Keratinocyte (primary cell): Measurements from ENCODE around the gene ACAD11. TPM values are rescaled to one million over a fixed set of nuclear protein-coding genes. Genes with fewer than 3 reads are reported as not detected.

Experiments used
- DNase-seq: peaks from one replicate; pipeline ENCODE4 v3.0.0-alpha.2; 2011; ENCODE audit warnings: low read depth, missing footprints, low spot score
- FAIRE-seq: peaks from 2 replicates; lab custom pipeline; 2011; peaks lifted over from hg19 to GRCh38; lab: Jason Lieb, UNC
- H2AFZ ChIP-seq: 2 replicates; pipeline ENCODE4 v1.6.0; 2012; ENCODE audit warnings: low read length, control low read depth, inconsistent platforms; ENCODE audit not compliant: control insufficient read depth
- H3K27ac ChIP-seq: 2 replicates; pipeline ENCODE4 v1.5.1; 2011; ENCODE audit warnings: low read length; ENCODE audit not compliant: control insufficient read depth, insufficient read depth
- H3K27me3 ChIP-seq: 3 replicates; pipeline ENCODE4 v1.6.0; 2011; ENCODE audit warnings: low read length; ENCODE audit not compliant: control insufficient read depth, insufficient read depth; ENCODE audit errors: extremely low read depth
- H3K36me3 ChIP-seq, 2 experiments: 2 replicates in 1 of 2; 3 replicates in 1 of 2; pipeline ENCODE4 v1.5.1; 2011; ENCODE audit warnings: low read length in 2 of 2, mild to moderate bottlenecking in 1 of 2; ENCODE audit not compliant: control insufficient read depth in 2 of 2, insufficient read depth in 2 of 2; ENCODE audit errors: extremely low read depth in 1 of 2
- H3K4me1 ChIP-seq: 3 replicates; pipeline ENCODE4 v1.5.1; 2011; ENCODE audit warnings: low read length; ENCODE audit not compliant: control insufficient read depth, insufficient read depth; ENCODE audit errors: extremely low read depth
- H3K4me2 ChIP-seq: 3 replicates; pipeline ENCODE4 v1.6.0; 2011; ENCODE audit warnings: low read depth, low read length; ENCODE audit not compliant: control insufficient read depth, insufficient read depth; ENCODE audit errors: extremely low read depth
- H3K4me3 ChIP-seq, 3 experiments: fragments of 200-600 bp in 1 of 3; sonication (generic) in 1 of 3; 2 replicates in 2 of 3; 3 replicates in 1 of 3; pipeline ENCODE4 v1.5.1; 2011 to 2016; ENCODE audit warnings: low read length in 3 of 3, mild to moderate bottlenecking in 3 of 3, control low read depth in 2 of 3, inconsistent platforms in 1 of 3, low read depth in 1 of 3, mixed read lengths in 1 of 3, mixed run types in 1 of 3, moderate library complexity in 1 of 3; ENCODE audit not compliant: control insufficient read depth in 2 of 3, insufficient read depth in 2 of 3; ENCODE audit errors: extremely low read depth in 1 of 3
- H3K79me2 ChIP-seq: 2 replicates; pipeline ENCODE4 v1.6.0; 2012; ENCODE audit warnings: low read length; ENCODE audit not compliant: control insufficient read depth, insufficient read depth
- H3K9ac ChIP-seq: 3 replicates; pipeline ENCODE4 v1.6.0; 2011; ENCODE audit warnings: low read length; ENCODE audit not compliant: control insufficient read depth, insufficient read depth; ENCODE audit errors: extremely low read depth
- H3K9me1 ChIP-seq: 3 replicates; pipeline ENCODE4 v1.6.0; 2011; ENCODE audit warnings: low read length; ENCODE audit not compliant: control insufficient read depth, insufficient read depth; ENCODE audit errors: extremely low read depth
- H3K9me3 ChIP-seq: 2 replicates; pipeline ENCODE4 v1.5.1; 2012; ENCODE audit warnings: low read depth, low read length; ENCODE audit not compliant: control insufficient read depth
- H4K20me1 ChIP-seq: 3 replicates; pipeline ENCODE4 v1.6.0; 2011; ENCODE audit warnings: low read length; ENCODE audit not compliant: control insufficient read depth, insufficient read depth; ENCODE audit errors: extremely low read depth
- EZH2 ChIP-seq: IDR thresholded peaks from one replicate; pipeline ENCODE4 v1.6.1; 2012; ENCODE audit warnings: inconsistent platforms, mild to moderate bottlenecking, low read length, moderate library complexity
- dilution Hi-C: fragments of 300-500 bp; cut with MboI; formaldehyde crosslinking; loops from one replicate; pipeline ENCODE4 v1.7.0; 2020; ENCODE audit warnings: low sequenced_read_pairs; ENCODE audit not compliant: extremely low pct_ligation_motif_present
- polyA plus RNA-seq, 5 experiments: library from polyadenylated mRNA; depleted of rRNA in 3 of 5; stranded (reverse) in 3 of 5; stranded (forward) in 1 of 5; unstranded in 1 of 5; fragments of >200 nt; gene quantifications; 1 replicate in 1 of 5; 2 replicates in 3 of 5; 3 replicates in 1 of 5; pipeline versions ENCODE4 v1.2.1 to v1.2.3, GENCODE V29; 2011 to 2012; ENCODE audit warnings: missing spikeins in 2 of 5, low read depth in 1 of 5, low replicate concordance in 1 of 5
- TF ChIP-seq, protein P1 (sequence below), 3 experiments: IDR thresholded peaks in 1 of 3; conservative IDR thresholded peaks in 1 of 3; optimal IDR thresholded peaks in 1 of 3; 2 replicates in 2 of 3; 3 replicates in 1 of 3; pipeline versions ENCODE3 to v1.5.1; 2011; ENCODE audit warnings: low read length in 3 of 3, mild to moderate bottlenecking in 3 of 3, moderate library complexity in 2 of 3, control low read depth in 1 of 3, inconsistent platforms in 1 of 3; ENCODE audit not compliant: insufficient read depth in 2 of 3; ENCODE audit errors: extremely low read depth in 1 of 3

ACAD11 gene
- polyA plus RNA-seq, 1 donor (not counting 4 experiments of a cell fraction or from before 2014, with no cell fraction given): 32.1 TPM

DNA sequence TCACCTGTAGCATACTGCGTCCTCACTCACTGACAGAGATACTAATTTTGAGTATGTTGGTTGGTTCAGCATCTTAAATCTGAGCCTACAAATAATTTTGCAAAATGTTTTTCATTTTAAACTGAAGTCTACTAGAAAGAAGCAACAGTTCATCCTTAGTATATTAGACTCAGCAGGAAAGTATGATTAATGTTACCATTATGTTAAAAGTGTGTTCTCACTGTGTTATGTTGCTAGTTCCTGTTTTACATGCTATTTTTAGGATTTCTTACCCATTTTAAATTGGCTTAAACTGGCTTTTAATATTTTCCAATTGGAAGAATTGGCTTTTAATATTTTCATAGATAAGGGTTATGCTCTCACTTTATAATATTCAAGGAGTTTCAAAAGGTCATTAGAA, 36.8 kb downstream of the ACAD11 start:
- Histone ChIP-seq H3K27me3 (no peaks in the 10 kb centered on the region), H3K36me3 (peaks cover 4 to 9% of the 10 kb centered on the region in 2 experiments), H2AFZ (no peak overlapping the region), H3K4me2 (no peak overlapping the region), H3K9ac (no peak overlapping the region), H3K4me1 (peaks cover 13% of the 10 kb centered on the region), H4K20me1 (no peaks in the 10 kb centered on the region), H3K9me3 (peaks cover 2% of the 10 kb centered on the region), H3K79me2 (no peaks in the 10 kb centered on the region), H3K4me3 (no peak overlapping the region), H3K9me1 (no peaks in the 10 kb centered on the region), H3K27ac (no peak overlapping the region)
- TF ChIP-seq, protein P1, sequence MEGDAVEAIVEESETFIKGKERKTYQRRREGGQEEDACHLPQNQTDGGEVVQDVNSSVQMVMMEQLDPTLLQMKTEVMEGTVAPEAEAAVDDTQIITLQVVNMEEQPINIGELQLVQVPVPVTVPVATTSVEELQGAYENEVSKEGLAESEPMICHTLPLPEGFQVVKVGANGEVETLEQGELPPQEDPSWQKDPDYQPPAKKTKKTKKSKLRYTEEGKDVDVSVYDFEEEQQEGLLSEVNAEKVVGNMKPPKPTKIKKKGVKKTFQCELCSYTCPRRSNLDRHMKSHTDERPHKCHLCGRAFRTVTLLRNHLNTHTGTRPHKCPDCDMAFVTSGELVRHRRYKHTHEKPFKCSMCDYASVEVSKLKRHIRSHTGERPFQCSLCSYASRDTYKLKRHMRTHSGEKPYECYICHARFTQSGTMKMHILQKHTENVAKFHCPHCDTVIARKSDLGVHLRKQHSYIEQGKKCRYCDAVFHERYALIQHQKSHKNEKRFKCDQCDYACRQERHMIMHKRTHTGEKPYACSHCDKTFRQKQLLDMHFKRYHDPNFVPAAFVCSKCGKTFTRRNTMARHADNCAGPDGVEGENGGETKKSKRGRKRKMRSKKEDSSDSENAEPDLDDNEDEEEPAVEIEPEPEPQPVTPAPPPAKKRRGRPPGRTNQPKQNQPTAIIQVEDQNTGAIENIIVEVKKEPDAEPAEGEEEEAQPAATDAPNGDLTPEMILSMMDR (optimal IDR thresholded peaks at IDR 0.05 in 1 of 3, IDR thresholded peaks at IDR 0.05 in 1 of 3, conservative IDR thresholded peaks at IDR 0.05 in 1 of 3; ENCODE audit: extremely low read depth in 1 of 3, insufficient read depth in 2 of 3, low read length in 3 of 3): no peak
- no peak for TF ChIP-seq EZH2
- FAIRE-seq: no peak
- DNase-seq: no peak
- dilution Hi-C loops: no loop called here

DNA sequence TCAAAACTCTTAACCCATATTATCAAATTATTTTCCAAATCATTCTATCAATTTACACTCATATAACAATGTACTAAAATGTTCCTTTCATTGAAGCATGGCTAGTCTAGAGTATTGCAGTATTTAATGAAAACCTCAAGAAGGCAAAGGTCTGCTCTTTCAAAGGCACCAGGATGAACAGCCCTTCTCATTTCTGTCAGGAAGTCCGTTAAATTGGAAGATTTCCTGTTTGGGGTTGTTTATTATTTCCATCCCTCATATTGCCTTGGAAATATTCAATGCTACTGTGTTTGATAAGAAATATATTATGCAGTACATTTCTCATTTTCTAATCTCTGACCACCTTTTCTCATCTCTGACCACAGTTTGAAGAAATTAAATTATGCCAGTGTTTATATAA, 37.5 kb downstream of the ACAD11 start:
- Histone ChIP-seq H2AFZ (no peak overlapping the region), H3K9me1 (no peaks in the 10 kb centered on the region), H3K4me3 (no peak overlapping the region), H3K27ac (no peak overlapping the region), H4K20me1 (no peaks in the 10 kb centered on the region), H3K36me3 (peaks cover 3 to 4% of the 10 kb centered on the region in 2 experiments), H3K4me1 (peaks cover 13% of the 10 kb centered on the region), H3K9ac (no peak overlapping the region), H3K9me3 (peaks cover 2% of the 10 kb centered on the region), H3K4me2 (no peak overlapping the region), H3K27me3 (no peaks in the 10 kb centered on the region), H3K79me2 (no peaks in the 10 kb centered on the region)
- dilution Hi-C loops: no loop called here
- TF ChIP-seq, protein P1 (optimal IDR thresholded peaks at IDR 0.05 in 1 of 3, IDR thresholded peaks at IDR 0.05 in 1 of 3, conservative IDR thresholded peaks at IDR 0.05 in 1 of 3; ENCODE audit: extremely low read depth in 1 of 3, insufficient read depth in 2 of 3, low read length in 3 of 3): no peak
- TF ChIP-seq EZH2: no peak
- FAIRE-seq (no peak), DNase-seq (no peak)
